SJCRH30 (cell line): ENCODE data around the gene MAFB. TPM values are rescaled to one million over a fixed set of nuclear protein-coding genes. Genes with fewer than 3 reads are reported as not detected.
A peak's percentile ranks its signal among the peaks of the same experiment; 100 is the strongest.

Experiments used
- DNase-seq, 2 experiments: peaks; one replicate each; pipeline ENCODE4 v3.0.0-alpha.2; 2015 to 2020
- H3K27ac ChIP-seq: fragments of 250-450 bp; sonication (Bioruptor Pico); 2 replicates; pipeline ENCODE4 v1.5.1; 2020; ENCODE audit warnings: mild to moderate bottlenecking, moderate library complexity
- H3K27me3 ChIP-seq: fragments of 250-450 bp; sonication (Bioruptor Pico); 2 replicates; pipeline ENCODE4 v1.5.1; 2020; ENCODE audit warnings: mild to moderate bottlenecking, moderate library complexity
- H3K36me3 ChIP-seq: fragments of 250-450 bp; sonication (Bioruptor Pico); 2 replicates; pipeline ENCODE4 v1.5.1; 2020; ENCODE audit warnings: mild to moderate bottlenecking, moderate library complexity
- H3K4me1 ChIP-seq: fragments of 250-450 bp; sonication (Bioruptor Pico); 2 replicates; pipeline ENCODE4 v1.5.1; 2020; ENCODE audit warnings: mild to moderate bottlenecking, moderate library complexity
- H3K4me3 ChIP-seq: fragments of 250-450 bp; sonication (Bioruptor Pico); 2 replicates; pipeline ENCODE4 v1.5.1; 2020; ENCODE audit warnings: mild to moderate bottlenecking, moderate library complexity
- H3K9me3 ChIP-seq: fragments of 250-450 bp; sonication (Bioruptor Pico); replicated peaks from 2 replicates; pipeline ENCODE4 v1.5.1; 2020; ENCODE audit warnings: mild to moderate bottlenecking, moderate library complexity
- total RNA-seq: library from RNA; depleted of rRNA; stranded (reverse); fragments of >200 nt; shearing (Covaris generic); gene quantifications from 2 replicates; pipeline ENCODE4 v1.2.3, GENCODE V29; 2014

The MAFB gene
- total RNA-seq, 1 experiment from 2014 or later: not detected

- H3K27me3 ChIP-seq: peaks cover 30% of the 10 kb centered on the region
- H3K36me3 ChIP-seq: no peaks in the 10 kb centered on the region
- no peaks in the 10 kb centered on the region for H3K9me3 ChIP-seq
- H3K27ac ChIP-seq: no peak overlapping the region
- no peak for DNase-seq
- H3K4me1 ChIP-seq: no peaks in the 10 kb centered on the region
- no peak overlapping the region for H3K4me3 ChIP-seq
These were observed 7.9 kb downstream of the MAFB start for GRCh38 chr20:40681165-40681564.

- H3K9me3 ChIP-seq: no peaks in the 10 kb centered on the region
- no peak for DNase-seq
- no peak overlapping the region for H3K4me3 ChIP-seq
- no peak overlapping the region for H3K27ac ChIP-seq
- no peaks in the 10 kb centered on the region for H3K36me3 ChIP-seq
- peaks cover 24% of the 10 kb centered on the region for H3K27me3 ChIP-seq
- H3K4me1 ChIP-seq: no peaks in the 10 kb centered on the region
These were observed 8.7 kb downstream of the MAFB start for GRCh38 chr20:40680161-40680959.

GRCh38 chr20:40679184-40679583, 9.9 kb downstream of the MAFB start:
- Histone ChIP-seq H3K27me3 (peaks cover 16% of the 10 kb centered on the region), H3K4me1 (no peaks in the 10 kb centered on the region), H3K4me3 (no peak overlapping the region), H3K36me3 (no peaks in the 10 kb centered on the region), H3K9me3 (no peaks in the 10 kb centered on the region), H3K27ac (no peak overlapping the region)
- no peak for DNase-seq

GRCh38 chr20:40678286-40678875, 10.7 kb downstream of the MAFB start:
- Histone ChIP-seq H3K27ac (no peak overlapping the region), H3K36me3 (no peaks in the 10 kb centered on the region), H3K4me3 (no peak overlapping the region), H3K9me3 (no peaks in the 10 kb centered on the region), H3K4me1 (no peaks in the 10 kb centered on the region), H3K27me3 (peaks cover 7% of the 10 kb centered on the region)
- DNase-seq: no peak

- no peak for DNase-seq
- Histone ChIP-seq H3K36me3 (no peaks in the 10 kb centered on the region), H3K9me3 (no peaks in the 10 kb centered on the region), H3K27me3 (peaks cover 5% of the 10 kb centered on the region), H3K4me1 (no peaks in the 10 kb centered on the region), H3K4me3 (no peak overlapping the region), H3K27ac (no peak overlapping the region)
These were observed 11.6 kb downstream of the MAFB start for GRCh38 chr20:40677343-40677924.

- no peak for DNase-seq
- Histone ChIP-seq H3K4me3 (no peak overlapping the region), H3K4me1 (no peaks in the 10 kb centered on the region), H3K27me3 (peaks cover 5% of the 10 kb centered on the region), H3K36me3 (no peaks in the 10 kb centered on the region), H3K27ac (no peak overlapping the region), H3K9me3 (no peaks in the 10 kb centered on the region)
These were observed 12.4 kb downstream of the MAFB start for GRCh38 chr20:40676491-40677269.

- Histone ChIP-seq H3K4me3 (no peak overlapping the region), H3K36me3 (no peaks in the 10 kb centered on the region), H3K27me3 (peaks cover 5% of the 10 kb centered on the region), H3K4me1 (no peaks in the 10 kb centered on the region), H3K27ac (no peak overlapping the region), H3K9me3 (no peaks in the 10 kb centered on the region)
- no peak for DNase-seq
These were observed 13.3 kb downstream of the MAFB start for GRCh38 chr20:40675599-40676221.

- H3K4me1 ChIP-seq: no peaks in the 10 kb centered on the region
- no peak for DNase-seq
- H3K9me3 ChIP-seq: no peaks in the 10 kb centered on the region
- no peaks in the 10 kb centered on the region for H3K36me3 ChIP-seq
- no peak overlapping the region for H3K27ac ChIP-seq
- H3K27me3 ChIP-seq: peaks cover 5% of the 10 kb centered on the region; the same call in 1 of the 2 replicates
- no peak overlapping the region for H3K4me3 ChIP-seq
These were observed 15.6 kb downstream of the MAFB start for GRCh38 chr20:40673442-40673841.

- H3K4me3 ChIP-seq: no peak overlapping the region
- no peaks in the 10 kb centered on the region for H3K4me1 ChIP-seq
These were observed 16.9 kb downstream of the MAFB start for GRCh38 chr20:40672095-40672494.

GRCh38 chr20:40670253-40670652, 18.8 kb downstream of the MAFB start:
- H3K27ac ChIP-seq: no peak overlapping the region
- DNase-seq: no peak
- H3K4me3 ChIP-seq: no peak overlapping the region
- no peaks in the 10 kb centered on the region for H3K36me3 ChIP-seq
- 0 out of 2 replicates have a peak, but pooled peaks cover 6% of the 10 kb centered on the region for H3K27me3 ChIP-seq
- no peaks in the 10 kb centered on the region for H3K9me3 ChIP-seq
- H3K4me1 ChIP-seq: no peaks in the 10 kb centered on the region

More at GRCh38 chr20:40672095-40672494, 16.9 kb downstream of the MAFB start:
- Histone ChIP-seq H3K36me3 (no peaks in the 10 kb centered on the region), H3K27ac (no peak overlapping the region), H3K27me3 (no peaks in the 10 kb centered on the region), H3K9me3 (no peaks in the 10 kb centered on the region)
- no peak for DNase-seq

GRCh38 chr20:40669692-40670091, 19.3 kb downstream of the MAFB start:
- Histone ChIP-seq H3K4me1 (no peaks in the 10 kb centered on the region), H3K9me3 (no peaks in the 10 kb centered on the region), H3K27me3 (peaks cover 6% of the 10 kb centered on the region; the same call in 1 of the 2 replicates), H3K4me3 (no peak overlapping the region), H3K36me3 (no peaks in the 10 kb centered on the region), H3K27ac (no peak overlapping the region)
- no peak for DNase-seq

- H3K36me3 ChIP-seq: no peaks in the 10 kb centered on the region
- peak in 1 of 2 experiments; percentile 25 for DNase-seq
These were observed 20.4 kb downstream of the MAFB start for GRCh38 chr20:40668449-40669228.

GRCh38 chr20:40667503-40667902, 21.5 kb downstream of the MAFB start:
- peaks cover 7% of the 10 kb centered on the region for H3K27me3 ChIP-seq

More at GRCh38 chr20:40668449-40669228, 20.4 kb downstream of the MAFB start:
- no peaks in the 10 kb centered on the region for H3K4me1 ChIP-seq
- H3K9me3 ChIP-seq: no peaks in the 10 kb centered on the region
- H3K27ac ChIP-seq: no peak overlapping the region
- peaks cover 6% of the 10 kb centered on the region; the same call in 1 of the 2 replicates for H3K27me3 ChIP-seq
- H3K4me3 ChIP-seq: no peak overlapping the region

GRCh38 chr20:40666336-40666735, 22.7 kb downstream of the MAFB start:
- no peak for DNase-seq
- Histone ChIP-seq H3K27ac (no peak overlapping the region), H3K27me3 (peaks cover 15% of the 10 kb centered on the region), H3K9me3 (no peaks in the 10 kb centered on the region), H3K4me1 (no peaks in the 10 kb centered on the region), H3K4me3 (no peak overlapping the region), H3K36me3 (no peaks in the 10 kb centered on the region)

More at GRCh38 chr20:40667503-40667902, 21.5 kb downstream of the MAFB start:
- Histone ChIP-seq H3K27ac (no peak overlapping the region), H3K36me3 (no peaks in the 10 kb centered on the region), H3K4me3 (no peak overlapping the region), H3K9me3 (no peaks in the 10 kb centered on the region), H3K4me1 (no peaks in the 10 kb centered on the region)
- DNase-seq: no peak
